Right atrium auricular region (tissue), 2 donors: ENCODE results near the gene CENPO. TPM values are rescaled to one million over a fixed set of nuclear protein-coding genes. Genes with fewer than 3 reads are reported as not detected.

ENCODE experiments used
- DNase-seq: peaks from one replicate; pipeline ENCODE4 v3.0.0-alpha.2; 2019; ENCODE audit warnings: low spot score
- H3K27ac ChIP-seq, 2 donors: fragments of 200-600 bp; sonication (generic); 1 replicate in 1 of 2; 2 replicates in 1 of 2; pipeline ENCODE4 v1.5.1; 2016 to 2019
- H3K27me3 ChIP-seq, 2 donors: fragments of 200-600 bp; sonication (generic); one replicate each; pipeline versions ENCODE4 v1.5.1 to v1.6.0; 2017 to 2019
- H3K36me3 ChIP-seq: fragments of 200-600 bp; sonication (generic); one replicate; pipeline ENCODE4 v1.5.1; 2016
- H3K4me1 ChIP-seq, 2 donors: fragments of 200-600 bp; sonication (generic); one replicate each; pipeline versions ENCODE4 v1.5.1 to v1.6.0; 2017 to 2019
- H3K4me3 ChIP-seq, 2 donors: fragments of 200-600 bp; sonication (generic); 1 replicate in 1 of 2; 2 replicates in 1 of 2; pipeline ENCODE4 v1.5.1; 2017 to 2019; ENCODE audit warnings: mild to moderate bottlenecking in 1 of 2, moderate library complexity in 1 of 2
- H3K9me3 ChIP-seq, 2 donors: fragments of 200-600 bp; sonication (generic); one replicate each; pipeline ENCODE4 v1.5.1; 2019
- total RNA-seq, 2 donors: library from RNA; depleted of rRNA; stranded (reverse); fragments of >200 nt; gene quantifications; one replicate each; pipeline ENCODE4 v1.1.0, GENCODE V29; 2016
- TF ChIP-seq, protein P1 (sequence below), 2 donors: fragments of 200-600 bp; sonication (generic); IDR thresholded peaks; one replicate each; pipeline ENCODE4 v1.5.1; 2019; ENCODE audit warnings: antibody characterized with exemption in 2 of 2

CENPO gene
- total RNA-seq, 2 donors from 2014 or later, result 1.2 to 1.7 TPM

GRCh38 chr2:24763843-24764242 is 29.4 kb upstream of the CENPO start:
- peaks cover 30% of the 10 kb centered on the region for H3K36me3 ChIP-seq
- no peak overlapping the region for H3K4me3 ChIP-seq
- TF ChIP-seq, protein P1, sequence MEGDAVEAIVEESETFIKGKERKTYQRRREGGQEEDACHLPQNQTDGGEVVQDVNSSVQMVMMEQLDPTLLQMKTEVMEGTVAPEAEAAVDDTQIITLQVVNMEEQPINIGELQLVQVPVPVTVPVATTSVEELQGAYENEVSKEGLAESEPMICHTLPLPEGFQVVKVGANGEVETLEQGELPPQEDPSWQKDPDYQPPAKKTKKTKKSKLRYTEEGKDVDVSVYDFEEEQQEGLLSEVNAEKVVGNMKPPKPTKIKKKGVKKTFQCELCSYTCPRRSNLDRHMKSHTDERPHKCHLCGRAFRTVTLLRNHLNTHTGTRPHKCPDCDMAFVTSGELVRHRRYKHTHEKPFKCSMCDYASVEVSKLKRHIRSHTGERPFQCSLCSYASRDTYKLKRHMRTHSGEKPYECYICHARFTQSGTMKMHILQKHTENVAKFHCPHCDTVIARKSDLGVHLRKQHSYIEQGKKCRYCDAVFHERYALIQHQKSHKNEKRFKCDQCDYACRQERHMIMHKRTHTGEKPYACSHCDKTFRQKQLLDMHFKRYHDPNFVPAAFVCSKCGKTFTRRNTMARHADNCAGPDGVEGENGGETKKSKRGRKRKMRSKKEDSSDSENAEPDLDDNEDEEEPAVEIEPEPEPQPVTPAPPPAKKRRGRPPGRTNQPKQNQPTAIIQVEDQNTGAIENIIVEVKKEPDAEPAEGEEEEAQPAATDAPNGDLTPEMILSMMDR (IDR thresholded peaks at IDR 0.05), result no peak
- no peak for DNase-seq
- no peaks in the 10 kb centered on the region for H3K9me3 ChIP-seq
- H3K4me1 ChIP-seq, result peaks cover 0 to 6% of the 10 kb centered on the region in 2 donors
- H3K27me3 ChIP-seq, result no peaks in the 10 kb centered on the region
- H3K27ac ChIP-seq, result no peak overlapping the region

DNA sequence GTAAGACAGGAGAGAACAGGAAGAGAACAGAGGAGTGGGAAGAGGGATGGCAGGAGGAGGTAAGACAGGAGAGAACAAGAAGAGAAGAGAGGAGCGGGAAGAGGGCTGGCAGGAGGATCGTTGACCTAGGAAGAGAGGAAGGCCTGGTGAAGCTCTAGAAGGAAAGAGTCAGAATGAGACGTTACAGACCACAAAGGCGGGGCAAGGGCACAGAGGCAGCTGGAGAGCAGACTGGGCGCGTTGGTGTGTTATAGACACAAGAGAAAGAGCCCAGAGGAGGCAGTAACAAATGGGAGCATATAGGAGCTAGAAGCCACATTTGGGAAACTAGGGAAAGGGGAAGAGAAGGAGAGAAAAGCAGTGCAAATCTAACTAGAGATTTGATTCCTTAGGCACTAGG is 26.6 kb upstream of the CENPO start:
- H3K27me3 ChIP-seq, result no peaks in the 10 kb centered on the region
- DNase-seq, result no peak
- peaks cover 23% of the 10 kb centered on the region for H3K36me3 ChIP-seq
- H3K9me3 ChIP-seq, result no peaks in the 10 kb centered on the region
- TF ChIP-seq, protein P1 (IDR thresholded peaks at IDR 0.05), result no peak
- H3K27ac ChIP-seq, result no peak overlapping the region
- H3K4me3 ChIP-seq, result no peak overlapping the region
- peaks cover 0 to 6% of the 10 kb centered on the region in 2 donors for H3K4me1 ChIP-seq

DNA sequence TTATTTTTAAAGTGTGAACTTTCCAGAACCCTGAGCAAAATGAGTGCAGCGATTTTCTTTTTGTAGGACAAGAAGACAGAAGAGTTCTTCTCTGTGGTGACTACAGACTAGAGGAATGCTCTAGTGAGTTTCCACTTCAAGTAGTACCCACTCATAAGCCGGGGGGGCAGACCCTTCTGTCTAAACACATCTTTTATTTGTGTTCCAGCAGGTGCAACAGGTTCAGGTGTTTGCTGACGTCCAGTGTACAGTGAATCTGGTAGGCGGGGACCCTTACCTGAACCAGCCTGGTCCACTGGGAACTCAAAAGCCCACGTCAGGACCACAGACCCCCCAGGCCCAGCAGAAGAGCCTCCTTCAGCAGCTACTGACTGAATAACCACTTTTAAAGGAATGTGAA is 25.2 kb upstream of the CENPO start:
- H3K27ac ChIP-seq, result no peak overlapping the region
- TF ChIP-seq, protein P1 (IDR thresholded peaks at IDR 0.05), result no peak
- H3K4me1 ChIP-seq, result peaks cover 0 to 6% of the 10 kb centered on the region in 2 donors
- peaks cover 14% of the 10 kb centered on the region for H3K36me3 ChIP-seq
- no peak for DNase-seq
- H3K4me3 ChIP-seq, result no peak overlapping the region
- no peaks in the 10 kb centered on the region for H3K9me3 ChIP-seq
- no peaks in the 10 kb centered on the region for H3K27me3 ChIP-seq

GRCh38 chr2:24768601-24769000 is 24.6 kb upstream of the CENPO start:
- peak; percentile 60 for DNase-seq
- H3K4me1 ChIP-seq, result peaks cover 0 to 6% of the 10 kb centered on the region in 2 donors
- no peaks in the 10 kb centered on the region for H3K9me3 ChIP-seq
- peaks cover 12% of the 10 kb centered on the region for H3K36me3 ChIP-seq
- TF ChIP-seq, protein P1 (IDR thresholded peaks at IDR 0.05), result no peak
- no peak overlapping the region for H3K27ac ChIP-seq
- H3K4me3 ChIP-seq, result no peak overlapping the region
- no peaks in the 10 kb centered on the region for H3K27me3 ChIP-seq

- H3K27me3 ChIP-seq, result no peaks in the 10 kb centered on the region
- H3K27ac ChIP-seq, result no peak overlapping the region
- H3K4me3 ChIP-seq, result no peak overlapping the region
- H3K4me1 ChIP-seq, result peaks cover 0 to 6% of the 10 kb centered on the region in 2 donors
- H3K36me3 ChIP-seq, result no peaks in the 10 kb centered on the region
- TF ChIP-seq, protein P1 (IDR thresholded peaks at IDR 0.05), result no peak
- no peaks in the 10 kb centered on the region for H3K9me3 ChIP-seq
- no peak for DNase-seq
These were observed 22.2 kb upstream of the CENPO start for GRCh38 chr2:24771061-24771460.
